ENCODE data around the gene KRTAP4-1.
"Not testable (repeated sequence)": the region's sequence is repeated elsewhere in the genome, so short reads cannot be mapped to it uniquely, and the experiment has no call there.

KRTAP4-1 gene

GRCh38 chr17:41184480-41184961 is at the start of gene KRTAP4-1:
KRTAP4-1 (minus strand) TSS chr17:41184911; CDS start chr17:41184854, 57 bp downstream.
- no peak for DNase-seq
- TF ChIP-seq POLR2A (IDR thresholded peaks at IDR 0.05; ENCODE audit: low read length) (no peak), GATA1 (IDR thresholded peaks at IDR 0.05; ENCODE audit: low read depth, low read length) (no peak)

- not testable (repeated sequence) for DNase-seq
Measured at GRCh38 chr17:41232399-41233105, 47.8 kb upstream of the KRTAP4-1 start, which contains the start of gene KRTAP9-3. KRTAP9-3 (plus strand) TSS chr17:41232449; CDS start chr17:41232502, 53 bp downstream.

- no peak for TF ChIP-seq POLR2A (IDR thresholded peaks at IDR 0.05; ENCODE audit: low read length)
- no peak for TF ChIP-seq GATA1 (IDR thresholded peaks at IDR 0.05; ENCODE audit: low read depth, low read length)
- DNase-seq, result no peak
Measured at GRCh38 chr17:41231731-41232130, 47.0 kb upstream of the KRTAP4-1 start.

- TF ChIP-seq GATA1 (IDR thresholded peaks at IDR 0.05; ENCODE audit: low read depth, low read length), result no peak
- no peak for TF ChIP-seq POLR2A (IDR thresholded peaks at IDR 0.05; ENCODE audit: low read length)
- no peak for DNase-seq
Measured at GRCh38 chr17:41230094-41230493, 45.4 kb upstream of the KRTAP4-1 start.

GRCh38 chr17:41226598-41227095 is 41.9 kb upstream of the KRTAP4-1 start, which contains the start of gene KRTAP9-2:
KRTAP9-2 (plus strand) TSS chr17:41226648; CDS start chr17:41226655, 7 bp downstream.
- DNase-seq, result not testable (repeated sequence)

- DNase-seq, result no peak
- TF ChIP-seq GATA1 (IDR thresholded peaks at IDR 0.05; ENCODE audit: low read depth, low read length) (no peak), POLR2A (IDR thresholded peaks at IDR 0.05; ENCODE audit: low read length) (no peak)
Measured at GRCh38 chr17:41226051-41226450, 41.3 kb upstream of the KRTAP4-1 start.

GRCh38 chr17:41223821-41224220 is 39.1 kb upstream of the KRTAP4-1 start:
- TF ChIP-seq GATA1 (IDR thresholded peaks at IDR 0.05; ENCODE audit: low read depth, low read length) (no peak), POLR2A (IDR thresholded peaks at IDR 0.05; ENCODE audit: low read length) (no peak)
- DNase-seq, result no peak

- DNase-seq, result no peak
- TF ChIP-seq GATA1 (IDR thresholded peaks at IDR 0.05; ENCODE audit: low read depth, low read length), result no peak
- no peak for TF ChIP-seq POLR2A (IDR thresholded peaks at IDR 0.05; ENCODE audit: low read length)
Measured at GRCh38 chr17:41215681-41216080, 31.0 kb upstream of the KRTAP4-1 start.

- no peak for DNase-seq
- TF ChIP-seq GATA1 (IDR thresholded peaks at IDR 0.05; ENCODE audit: low read depth, low read length), result no peak
- no peak for TF ChIP-seq POLR2A (IDR thresholded peaks at IDR 0.05; ENCODE audit: low read length)
Measured at GRCh38 chr17:41212524-41213169, 27.9 kb upstream of the KRTAP4-1 start.

- no peak for DNase-seq
- TF ChIP-seq GATA1 (IDR thresholded peaks at IDR 0.05; ENCODE audit: low read depth, low read length) (no peak), POLR2A (IDR thresholded peaks at IDR 0.05; ENCODE audit: low read length) (no peak)
Measured at GRCh38 chr17:41211845-41212466, 27.2 kb upstream of the KRTAP4-1 start.

GRCh38 chr17:41199421-41200078 is 14.8 kb upstream of the KRTAP4-1 start:
- TF ChIP-seq GATA1 (IDR thresholded peaks at IDR 0.05; ENCODE audit: low read depth, low read length) (no peak), POLR2A (IDR thresholded peaks at IDR 0.05; ENCODE audit: low read length) (no peak)
- DNase-seq, result no peak

GRCh38 chr17:41196068-41196467 is 11.4 kb upstream of the KRTAP4-1 start:
- no peak for DNase-seq
- no peak for TF ChIP-seq POLR2A (IDR thresholded peaks at IDR 0.05; ENCODE audit: low read length)
- TF ChIP-seq GATA1 (IDR thresholded peaks at IDR 0.05; ENCODE audit: low read depth, low read length), result no peak

- TF ChIP-seq GATA1 (IDR thresholded peaks at IDR 0.05; ENCODE audit: low read depth, low read length), result no peak
- TF ChIP-seq POLR2A (IDR thresholded peaks at IDR 0.05; ENCODE audit: low read length), result no peak
- DNase-seq, result no peak
Measured at GRCh38 chr17:41190328-41190727, 5.6 kb upstream of the KRTAP4-1 start.

- not testable (repeated sequence) for DNase-seq
Measured at GRCh38 chr17:41189837-41190318, 5.2 kb upstream of the KRTAP4-1 start, which contains the start of gene KRTAP9-1. KRTAP9-1 (plus strand) TSS chr17:41189887; CDS start chr17:41189887, 0 bp downstream.

Data from erythroblast (primary cell).